Activated CD4-positive, alpha-beta T cell treated with anti-CD3 and anti-CD28 coated beads for 24 hours (primary cell): ENCODE results near the gene HOXA5.
A peak's percentile ranks its signal among the peaks of the same experiment; 100 is the strongest.

Source experiments
- DNase-seq, 2 donors: peaks; one replicate each; pipeline ENCODE4 v3.0.0-alpha.2; 2020; ENCODE audit warnings: low read depth in 2 of 2

Gene HOXA5

GRCh38 chr7:27182861-27183681 lies 39.6 kb upstream of the HOXA5 start:
- no peak for DNase-seq

GRCh38 chr7:27182285-27182841 lies 38.9 kb upstream of the HOXA5 start:
- no peak for DNase-seq

GRCh38 chr7:27181795-27182275 lies 38.4 kb upstream of the HOXA5 start:
- no peak for DNase-seq

- no peak for DNase-seq
Observed at GRCh38 chr7:27180431-27181420, 37.2 kb upstream of the HOXA5 start.

- DNase-seq, result peak; percentile 41 to 50
Observed at GRCh38 chr7:27179503-27180430, 36.3 kb upstream of the HOXA5 start.

- DNase-seq, result no peak
Observed at GRCh38 chr7:27179030-27179429, 35.5 kb upstream of the HOXA5 start.

GRCh38 chr7:27178366-27178765 lies 34.9 kb upstream of the HOXA5 start:
- DNase-seq, result no peak

GRCh38 chr7:27177795-27178320 lies 34.4 kb upstream of the HOXA5 start:
- DNase-seq, result no peak

- DNase-seq, result no peak
Observed at GRCh38 chr7:27176962-27177794, 33.7 kb upstream of the HOXA5 start.

GRCh38 chr7:27176524-27176845 lies 33.0 kb upstream of the HOXA5 start:
- DNase-seq, result no peak

GRCh38 chr7:27175626-27176523 lies 32.4 kb upstream of the HOXA5 start:
- no peak for DNase-seq

- no peak for DNase-seq
Observed at GRCh38 chr7:27174874-27175625, 31.6 kb upstream of the HOXA5 start.

- no peak for DNase-seq
Observed at GRCh38 chr7:27173956-27174873, 30.7 kb upstream of the HOXA5 start, which contains the start of gene HOXA10. Gene HOXA10 (minus strand): TSS chr7:27174320. CDS start chr7:27174306, 14 bp downstream.

- no peak for DNase-seq
Observed at GRCh38 chr7:27173511-27173955, 30.1 kb upstream of the HOXA5 start.

GRCh38 chr7:27172823-27173510 lies 29.5 kb upstream of the HOXA5 start:
- no peak for DNase-seq

- no peak for DNase-seq
Observed at GRCh38 chr7:27172315-27172774, 28.9 kb upstream of the HOXA5 start.
